ENCODE results near the gene WDR38. TPM values are rescaled to one million over a fixed set of nuclear protein-coding genes. Genes with fewer than 3 reads are reported as not detected.

The WDR38 gene, protein sequence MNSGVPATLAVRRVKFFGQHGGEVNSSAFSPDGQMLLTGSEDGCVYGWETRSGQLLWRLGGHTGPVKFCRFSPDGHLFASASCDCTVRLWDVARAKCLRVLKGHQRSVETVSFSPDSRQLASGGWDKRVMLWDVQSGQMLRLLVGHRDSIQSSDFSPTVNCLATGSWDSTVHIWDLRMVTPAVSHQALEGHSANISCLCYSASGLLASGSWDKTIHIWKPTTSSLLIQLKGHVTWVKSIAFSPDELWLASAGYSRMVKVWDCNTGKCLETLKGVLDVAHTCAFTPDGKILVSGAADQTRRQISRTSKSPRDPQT
- total RNA-seq (2022; extraction: Qiagen RNA extraction; ENCODE audit: low read depth), result 0.13 to 0.19 TPM (median 0.19 TPM) in 3 of 5 replicates, not detected in the others

GRCh38 chr9:124852829-124853531 is at the start of gene WDR38:
Gene WDR38, plus strand, starts transcription at chr9:124853460. Its CDS starts 72 bp downstream, at chr9:124853532.

DNA sequence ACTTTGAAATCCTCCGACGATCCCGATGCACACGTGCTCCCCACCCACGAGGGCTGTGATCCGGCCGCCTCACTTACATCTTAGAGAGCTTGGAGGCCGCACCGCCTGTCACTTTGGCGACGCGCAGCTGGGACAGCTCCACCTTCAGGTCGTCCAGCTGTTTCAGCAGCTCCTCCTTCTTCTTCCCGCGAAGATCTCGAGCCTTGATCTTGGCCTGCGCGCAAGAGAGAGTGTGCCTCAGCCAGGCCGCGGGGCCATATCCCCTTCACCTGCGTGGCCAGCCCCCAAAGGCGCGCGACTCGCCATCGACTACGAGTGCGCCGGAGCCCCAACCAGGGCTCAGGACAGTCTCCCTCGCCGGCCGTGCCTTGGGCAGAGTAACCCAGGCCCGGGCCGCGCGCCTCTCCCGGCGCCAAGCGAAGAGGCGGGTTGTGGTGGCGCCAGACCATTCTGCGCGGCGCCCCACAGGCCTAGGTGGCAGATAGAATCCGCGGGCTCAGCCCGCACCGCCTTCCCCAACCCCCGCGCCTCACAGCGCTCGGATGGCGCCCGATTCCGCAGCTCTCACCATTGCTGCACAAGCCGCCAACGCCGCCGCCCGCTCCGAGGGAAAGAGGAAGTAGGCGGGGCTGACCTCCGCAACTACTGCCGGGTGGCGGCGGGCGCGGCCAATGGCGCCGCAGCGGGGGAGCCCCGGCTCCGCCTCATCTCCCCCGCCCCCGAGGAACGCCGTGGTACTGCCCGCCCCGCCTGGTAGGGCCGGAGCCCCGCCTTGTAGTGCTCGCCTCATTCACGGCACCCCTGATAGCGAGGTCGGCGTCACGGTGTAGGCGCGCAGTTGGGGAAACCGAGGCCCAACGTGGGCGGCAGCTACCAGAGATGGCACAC is 8.3 kb downstream of the WDR38 start, which contains the start of the genes ARPC5L and RPL35:
ARPC5L (plus strand) TSS at position 789 of the 888 bp plus-strand sequence. CDS start 7,161 bp downstream, outside the sequence.
RPL35 (minus strand) TSS at position 616 of the 888 bp plus-strand sequence; CDS start at position 571, 45 bp downstream.

Other genes with a start within 250 kb of the WDR38 start
- 1.5 to 2.1 TPM (median 2.0 TPM) in 5 replicates for gene NR6A1, start 82.1 kb upstream of the WDR38 start, total RNA-seq (2022; extraction: Qiagen RNA extraction; ENCODE audit: low read depth)
- gene OLFML2A, start 76.3 kb upstream of the WDR38 start, total RNA-seq (2022; extraction: Qiagen RNA extraction; ENCODE audit: low read depth), result 16.5 to 31.7 TPM (median 24.6 TPM) in 5 replicates
- 2,441 to 3,262 TPM (median 2,630 TPM) in 5 replicates for gene RPL35, start 8.5 kb downstream of the WDR38 start, total RNA-seq (2022; extraction: Qiagen RNA extraction; ENCODE audit: low read depth)
- gene ARPC5L, start 8.7 kb downstream of the WDR38 start, total RNA-seq (2022; extraction: Qiagen RNA extraction; ENCODE audit: low read depth), result 59.5 to 84.2 TPM (median 74.0 TPM) in 5 replicates
- 9.7 to 11.8 TPM (median 11.4 TPM) in 5 replicates for gene GOLGA1, start 87.6 kb downstream of the WDR38 start, total RNA-seq (2022; extraction: Qiagen RNA extraction; ENCODE audit: low read depth)

Measured in A549 treated with ZK216348 at 1 μM for 4 hours (cell line).